DOHH2 (cell line): ENCODE results near the gene BCO1.

ENCODE experiments used
- H3F3A ChIP-seq: fragments of 200-600 bp; sonication (generic), shearing (Covaris generic); 2 replicates; pipeline ENCODE4 v1.6.0; 2016; ENCODE audit warnings: antibody characterized with exemption, mild to moderate bottlenecking; ENCODE audit not compliant: control insufficient read depth, insufficient read depth
- H3K27ac ChIP-seq: fragments of 200-600 bp; sonication (generic); 2 replicates; pipeline ENCODE4 v1.5.1; 2014; ENCODE audit warnings: low read depth, mild to moderate bottlenecking, low read length, moderate library complexity
- H3K27me3 ChIP-seq: fragments of 200-600 bp; sonication (generic); 2 replicates; pipeline ENCODE4 v1.6.1; 2014; ENCODE audit warnings: mild to moderate bottlenecking, low read length, mixed read lengths; ENCODE audit not compliant: control insufficient read depth
- H3K36me3 ChIP-seq: fragments of 200-600 bp; sonication (generic); 2 replicates; pipeline ENCODE4 v1.6.1; 2014; ENCODE audit warnings: mild to moderate bottlenecking, low read length, moderate library complexity, mixed read lengths; ENCODE audit not compliant: control insufficient read depth
- H3K4me1 ChIP-seq: fragments of 200-600 bp; sonication (generic); 2 replicates; pipeline ENCODE4 v1.6.1; 2014; ENCODE audit warnings: mild to moderate bottlenecking, low read length, mixed read lengths; ENCODE audit not compliant: control insufficient read depth
- H3K4me2 ChIP-seq: fragments of 200-600 bp; sonication (generic); 2 replicates; pipeline ENCODE4 v1.6.0; 2014; ENCODE audit warnings: mild to moderate bottlenecking, low read length, moderate library complexity
- H3K4me3 ChIP-seq: fragments of 200-600 bp; sonication (generic); 2 replicates; pipeline ENCODE4 v1.5.1; 2014; ENCODE audit warnings: mild to moderate bottlenecking, low read length, mixed read lengths
- H3K79me2 ChIP-seq: fragments of 200-600 bp; sonication (generic); 2 replicates; pipeline ENCODE4 v1.6.1; 2014; ENCODE audit warnings: mild to moderate bottlenecking, low read length, mixed read lengths; ENCODE audit not compliant: control insufficient read depth
- H3K9me2 ChIP-seq: fragments of 200-600 bp; sonication (generic); replicated peaks from 2 replicates; pipeline ENCODE4 v1.6.1; 2014; ENCODE audit warnings: mild to moderate bottlenecking, low read length, mixed read lengths; ENCODE audit not compliant: control insufficient read depth
- H3K9me3 ChIP-seq: fragments of 200-600 bp; sonication (generic); 2 replicates; pipeline ENCODE4 v1.6.1; 2014; ENCODE audit warnings: antibody characterized with exemption, low read length, mixed read lengths; ENCODE audit not compliant: control insufficient read depth, insufficient read depth
- H4K20me1 ChIP-seq: fragments of 200-600 bp; sonication (generic); 2 replicates; pipeline ENCODE4 v1.6.0; 2014; ENCODE audit warnings: low read depth, mild to moderate bottlenecking, antibody characterized with exemption, low read length, moderate library complexity; ENCODE audit not compliant: control insufficient read depth, insufficient read depth
- CTCF ChIP-seq: fragments of 200-600 bp; sonication (generic); IDR thresholded peaks from one replicate; pipeline ENCODE4 v1.5.1; 2014; ENCODE audit warnings: antibody characterized with exemption, mild to moderate bottlenecking, low read depth, low read length; ENCODE audit not compliant: poor library complexity, severe bottlenecking
- EZH2phosphoT487 ChIP-seq: fragments of 200-600 bp; sonication (generic); IDR thresholded peaks from 2 replicates; pipeline ENCODE4 v1.6.1; 2017; ENCODE audit warnings: borderline replicate concordance, mild to moderate bottlenecking, antibody characterized with exemption, low read length, moderate library complexity, mixed read lengths

The BCO1 gene

GRCh38 chr16:81227785-81228184, 10.7 kb upstream of the BCO1 start:
- Histone ChIP-seq H3F3A (no peaks in the 10 kb centered on the region), H3K27ac (no peak overlapping the region), H3K4me3 (no peak overlapping the region), H4K20me1 (no peaks in the 10 kb centered on the region), H3K79me2 (no peaks in the 10 kb centered on the region), H3K27me3 (0 out of 2 replicates have a peak, but pooled peaks cover 2% of the 10 kb centered on the region), H3K36me3 (no peaks in the 10 kb centered on the region), H3K4me1 (no peaks in the 10 kb centered on the region), H3K9me3 (no peaks in the 10 kb centered on the region), H3K4me2 (no peak overlapping the region), H3K9me2 (no peaks in the 10 kb centered on the region)
- TF ChIP-seq CTCF (no peak), EZH2phosphoT487 (no peak)

- no peak for TF ChIP-seq EZH2phosphoT487
- no peak for TF ChIP-seq CTCF
- no peaks in the 10 kb centered on the region for H3K36me3 ChIP-seq
- 0 out of 2 replicates have a peak, but pooled peaks cover 1% of the 10 kb centered on the region for H3K27me3 ChIP-seq
- no peak overlapping the region for H3K4me3 ChIP-seq
- no peaks in the 10 kb centered on the region for H3K9me3 ChIP-seq
- no peaks in the 10 kb centered on the region for H4K20me1 ChIP-seq
- H3K27ac ChIP-seq = no peak overlapping the region
- no peak overlapping the region for H3K4me2 ChIP-seq
- H3K9me2 ChIP-seq = no peaks in the 10 kb centered on the region
- H3K4me1 ChIP-seq = no peaks in the 10 kb centered on the region
- no peaks in the 10 kb centered on the region for H3K79me2 ChIP-seq
- no peaks in the 10 kb centered on the region for H3F3A ChIP-seq
Measured at GRCh38 chr16:81229811-81230210, 8.7 kb upstream of the BCO1 start.

- Histone ChIP-seq H3K4me3 (no peak overlapping the region), H3K79me2 (no peaks in the 10 kb centered on the region), H3K27me3 (no peaks in the 10 kb centered on the region)
Measured at GRCh38 chr16:81231014-81231413, 7.5 kb upstream of the BCO1 start.

More at GRCh38 chr16:81231014-81231413, 7.5 kb upstream of the BCO1 start:
- Histone ChIP-seq H3K4me2 (no peak overlapping the region), H3K27ac (no peak overlapping the region), H4K20me1 (no peaks in the 10 kb centered on the region), H3K9me3 (no peaks in the 10 kb centered on the region), H3K9me2 (no peaks in the 10 kb centered on the region), H3K4me1 (no peaks in the 10 kb centered on the region), H3K36me3 (no peaks in the 10 kb centered on the region), H3F3A (no peaks in the 10 kb centered on the region)
- TF ChIP-seq EZH2phosphoT487 (no peak), CTCF (no peak)
